Measurements from ENCODE around the gene PDZRN3.
A peak's percentile ranks its signal among the peaks of the same experiment; 100 is the strongest.
"Not testable (repeated sequence)": the region's sequence is repeated elsewhere in the genome, so short reads cannot be mapped to it uniquely, and the experiment has no call there.

The PDZRN3 gene

GRCh38 chr3:73484656-73485248, 140.0 kb downstream of the PDZRN3 start:
- DNase-seq, result peak; percentile 25

DNA sequence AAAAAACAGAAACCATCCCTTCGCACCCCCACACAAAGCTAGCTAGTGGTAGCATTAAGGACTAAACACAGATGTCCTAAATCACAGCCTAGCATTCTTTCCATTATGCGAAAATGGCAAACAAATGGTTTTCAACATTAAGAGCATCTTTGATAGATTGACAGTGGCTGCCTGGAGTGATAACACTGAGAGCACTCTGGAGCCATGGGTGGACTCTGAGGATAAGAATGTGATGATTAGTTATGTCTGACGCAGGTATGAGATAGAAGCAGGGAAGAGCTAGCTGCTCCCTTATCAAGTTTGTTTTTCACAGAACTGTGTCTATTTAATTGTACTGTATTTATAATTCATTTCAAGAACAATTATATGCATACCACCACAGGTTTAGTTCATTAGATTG, 142.9 kb downstream of the PDZRN3 start:
- no peak for DNase-seq

DNA sequence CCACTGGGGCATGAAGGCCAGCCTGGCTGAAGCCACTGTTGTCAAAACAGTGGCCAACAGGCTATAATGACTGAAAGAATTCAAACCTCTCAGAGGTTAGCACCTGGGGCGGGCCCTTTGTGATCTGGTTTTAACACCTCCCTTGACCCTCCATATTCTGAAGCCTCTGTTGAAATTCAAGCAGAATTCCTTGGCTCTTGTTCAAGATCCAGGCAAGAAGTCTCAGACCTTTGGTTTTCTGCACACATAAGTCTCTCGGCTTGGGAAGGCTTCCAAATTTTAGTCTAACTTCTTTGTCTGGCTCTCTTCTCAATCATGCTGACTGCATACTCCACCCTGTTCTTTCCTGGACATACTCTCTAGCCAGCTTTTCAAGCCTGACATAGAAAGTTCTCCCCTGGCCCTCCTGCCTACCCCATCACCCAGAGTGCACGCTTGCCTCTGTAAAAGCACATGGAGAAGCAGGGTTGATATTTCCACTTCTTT, 144.5 kb downstream of the PDZRN3 start:
- DNase-seq, result no peak

DNA sequence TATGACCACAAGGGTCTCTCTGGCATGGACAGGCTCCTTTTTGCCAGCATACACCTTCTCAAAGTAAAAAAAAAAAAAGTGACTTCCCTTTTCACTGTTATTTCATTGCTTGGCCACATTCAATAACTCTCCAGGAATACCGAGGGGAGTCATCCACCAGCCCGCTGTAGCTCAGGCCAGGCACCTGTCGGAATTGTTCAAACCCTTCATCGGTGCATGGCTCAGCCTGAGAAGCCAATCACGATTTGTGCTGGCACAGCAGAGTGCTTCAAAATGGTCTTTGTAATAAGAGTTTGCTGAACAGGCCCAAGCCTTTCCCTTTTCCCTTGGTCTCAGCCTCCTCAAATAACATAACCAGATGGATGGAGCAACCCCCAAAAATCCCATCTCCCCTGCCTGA, 145.4 kb downstream of the PDZRN3 start:
- DNase-seq, result no peak

DNA sequence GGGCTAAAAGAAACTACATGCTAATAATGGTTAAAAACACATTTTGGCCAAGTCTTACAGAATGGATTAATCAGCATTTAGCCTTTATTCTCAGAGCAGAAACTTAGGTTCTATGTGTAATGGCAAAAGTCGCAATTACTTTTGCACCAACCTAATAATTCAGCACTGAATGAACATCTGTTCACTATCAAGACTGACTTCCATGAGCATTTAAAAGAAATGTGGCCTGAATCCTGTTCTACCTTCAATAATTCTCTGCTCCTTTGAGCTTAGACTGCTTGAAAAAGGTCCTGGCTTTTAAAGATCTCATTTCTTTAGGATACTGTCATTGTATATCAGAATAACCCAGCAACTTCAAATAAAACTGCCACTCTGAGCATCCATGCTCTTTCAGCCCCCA, 145.9 kb downstream of the PDZRN3 start:
- DNase-seq, result no peak

DNA sequence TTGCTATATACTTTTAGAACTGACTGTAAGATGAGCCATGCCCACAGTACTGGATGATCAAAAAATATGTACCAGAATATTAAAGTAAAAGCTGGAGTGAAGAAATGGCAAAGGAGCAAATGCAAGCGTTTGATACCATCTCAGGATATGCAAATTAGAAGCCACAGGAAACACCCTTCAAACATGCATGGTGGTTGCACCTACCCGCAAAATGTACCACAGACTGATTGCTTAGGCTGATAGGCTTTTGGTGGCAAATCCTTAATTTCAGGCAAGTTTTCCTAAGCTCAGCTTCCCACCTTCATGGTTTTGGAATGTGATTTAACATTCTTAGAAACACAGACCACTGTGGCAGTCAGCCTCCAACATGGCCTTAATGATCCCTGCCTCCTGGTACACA, 149.0 kb downstream of the PDZRN3 start:
- peak; percentile 4 for DNase-seq

DNA sequence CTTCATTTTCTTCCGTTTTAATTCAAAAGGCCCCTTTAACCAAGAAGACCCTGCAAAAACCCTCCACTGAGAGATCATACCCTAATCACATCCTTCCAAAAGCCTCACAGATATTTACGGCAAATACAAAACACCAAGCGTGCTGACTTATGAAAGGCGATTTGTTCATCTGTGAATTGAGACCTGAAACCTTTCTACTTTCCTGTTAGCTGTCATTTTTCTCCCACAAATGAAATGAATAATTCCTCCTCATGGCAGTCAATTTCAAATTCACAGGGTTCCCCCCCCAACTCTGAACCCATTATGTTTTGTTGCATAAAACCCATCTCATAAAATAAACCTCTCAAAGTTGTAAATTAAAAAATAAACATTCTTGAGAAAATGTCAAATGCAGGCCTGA, 149.6 kb downstream of the PDZRN3 start:
- no peak for DNase-seq

DNA sequence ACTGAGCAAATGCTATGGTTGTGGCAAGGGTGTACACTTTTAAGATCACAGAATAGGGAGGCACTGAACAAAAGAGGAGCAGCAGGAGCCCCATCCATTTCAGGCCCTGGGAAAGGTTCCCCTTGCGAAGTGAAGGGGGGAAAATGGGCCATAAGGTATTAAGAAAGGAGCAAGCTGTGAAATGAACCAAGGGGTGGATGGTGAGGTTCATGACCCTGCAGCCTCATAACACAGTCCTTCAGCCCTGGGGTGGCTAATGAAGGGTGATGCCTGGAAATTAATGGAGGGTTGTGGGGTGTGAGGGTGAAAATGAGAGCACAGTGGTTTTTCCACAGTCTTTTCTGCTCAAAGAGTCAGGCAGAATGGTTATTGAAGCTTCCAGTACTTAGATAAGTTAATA, 150.1 kb downstream of the PDZRN3 start:
- no peak for DNase-seq

GRCh38 chr3:73473898-73474416, 150.8 kb downstream of the PDZRN3 start:
- DNase-seq, result no peak

GRCh38 chr3:73473181-73473897, 151.4 kb downstream of the PDZRN3 start:
- DNase-seq, result no peak

GRCh38 chr3:73471986-73472787, 152.6 kb downstream of the PDZRN3 start:
- no peak for DNase-seq

DNA sequence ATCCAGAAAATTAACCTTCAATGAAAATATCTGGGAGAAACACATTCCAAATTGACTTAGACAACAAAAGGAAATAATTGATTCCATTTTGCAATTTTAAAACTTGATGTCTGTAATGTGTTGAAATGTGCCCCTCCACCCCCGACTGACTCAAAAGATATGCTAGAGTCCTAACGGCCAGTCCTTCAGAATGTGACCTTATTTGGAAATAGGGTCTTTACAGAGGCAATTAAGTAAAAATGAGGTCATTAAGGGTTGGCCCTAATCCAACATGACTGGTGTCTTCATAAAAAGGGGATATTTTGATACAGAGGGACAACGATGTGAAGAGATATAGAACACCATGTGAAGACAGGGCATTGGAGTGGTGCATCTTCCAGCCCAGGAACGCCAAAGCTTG, 153.9 kb downstream of the PDZRN3 start:
- DNase-seq, result no peak

GRCh38 chr3:73469331-73469730, 155.4 kb downstream of the PDZRN3 start:
- DNase-seq, result no peak

DNA sequence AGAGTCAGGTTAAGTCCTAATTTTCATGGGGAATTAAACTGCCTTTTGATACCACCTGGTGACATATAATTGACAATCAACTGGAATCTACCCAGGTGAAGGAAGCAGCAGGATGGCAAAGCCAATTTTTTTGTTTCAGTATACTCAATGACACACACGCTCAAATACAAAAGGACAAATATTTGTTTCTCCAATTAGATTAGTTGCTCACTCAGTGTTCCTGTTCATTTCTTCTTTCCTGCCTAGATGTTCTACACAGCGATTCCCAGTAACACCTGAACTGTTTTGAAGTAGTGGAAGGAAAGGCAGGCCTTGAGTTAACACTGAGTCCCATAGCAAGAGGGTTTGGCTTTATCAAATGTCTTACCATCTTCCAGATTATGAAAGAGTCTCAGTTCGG, 157.5 kb downstream of the PDZRN3 start:
- no peak for DNase-seq

DNA sequence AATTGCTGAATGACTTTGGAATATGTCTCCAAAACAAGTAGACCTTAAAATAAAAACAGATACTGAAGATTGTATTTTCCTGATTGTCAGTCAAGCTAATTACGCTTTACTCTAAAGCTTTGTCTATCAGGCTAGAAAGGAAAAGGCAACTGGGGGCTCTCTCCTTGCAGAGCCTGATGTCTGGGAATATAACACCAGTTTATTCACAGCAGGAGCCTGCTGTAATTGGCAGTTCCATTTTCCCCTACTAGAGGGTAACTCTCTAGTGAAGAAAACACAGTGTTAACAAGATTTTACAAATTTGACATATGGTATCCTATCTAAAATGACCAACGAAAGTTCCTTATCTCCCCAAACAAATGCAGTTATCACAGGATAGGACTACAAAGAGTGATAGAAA, 158.8 kb downstream of the PDZRN3 start:
- no peak for DNase-seq

GRCh38 chr3:73464126-73464525, 160.6 kb downstream of the PDZRN3 start:
- not testable (repeated sequence) for DNase-seq

DNA sequence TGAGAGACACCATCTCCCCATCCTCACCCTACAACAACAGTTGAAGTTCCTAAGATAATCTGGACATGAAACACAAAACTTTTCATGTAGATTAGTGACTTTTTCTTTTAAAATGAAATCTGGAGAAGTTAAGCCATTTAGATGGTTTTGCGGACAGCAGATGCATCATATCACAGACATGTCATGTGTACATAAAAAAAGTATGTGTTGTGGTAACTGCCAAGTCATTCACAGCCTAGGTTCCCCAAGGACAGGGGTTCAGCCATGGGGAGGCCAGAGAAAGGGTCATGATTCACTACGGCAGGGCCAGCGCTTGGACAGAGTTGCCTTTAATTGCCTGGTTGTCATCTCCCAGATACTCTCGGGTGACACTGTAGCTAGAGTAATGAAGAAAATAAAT, 163.2 kb downstream of the PDZRN3 start:
- DNase-seq, result no peak

GRCh38 chr3:73459711-73460110, 165.0 kb downstream of the PDZRN3 start:
- DNase-seq, result no peak

GRCh38 chr3:73453666-73454065, 171.1 kb downstream of the PDZRN3 start:
- DNase-seq, result no peak

DNA sequence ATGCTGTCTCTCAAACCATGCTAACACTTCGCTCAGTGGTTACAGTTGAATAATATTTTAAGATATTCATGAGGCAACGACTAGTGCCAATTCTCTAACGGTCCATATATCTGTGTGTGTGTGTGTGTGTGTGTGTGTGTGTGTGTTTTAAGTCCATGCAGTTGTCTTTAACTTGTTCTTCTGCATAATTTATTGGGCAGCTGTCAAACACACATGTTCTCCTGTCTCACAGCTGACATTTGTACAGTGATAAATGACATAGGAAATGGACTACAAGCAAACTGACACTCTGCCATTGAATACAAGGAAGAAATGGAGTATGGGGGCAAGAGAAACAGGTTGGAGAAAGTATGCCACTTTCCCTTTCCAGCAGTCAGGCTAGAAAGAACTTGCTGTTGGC, 172.0 kb downstream of the PDZRN3 start:
- DNase-seq, result no peak

DNA sequence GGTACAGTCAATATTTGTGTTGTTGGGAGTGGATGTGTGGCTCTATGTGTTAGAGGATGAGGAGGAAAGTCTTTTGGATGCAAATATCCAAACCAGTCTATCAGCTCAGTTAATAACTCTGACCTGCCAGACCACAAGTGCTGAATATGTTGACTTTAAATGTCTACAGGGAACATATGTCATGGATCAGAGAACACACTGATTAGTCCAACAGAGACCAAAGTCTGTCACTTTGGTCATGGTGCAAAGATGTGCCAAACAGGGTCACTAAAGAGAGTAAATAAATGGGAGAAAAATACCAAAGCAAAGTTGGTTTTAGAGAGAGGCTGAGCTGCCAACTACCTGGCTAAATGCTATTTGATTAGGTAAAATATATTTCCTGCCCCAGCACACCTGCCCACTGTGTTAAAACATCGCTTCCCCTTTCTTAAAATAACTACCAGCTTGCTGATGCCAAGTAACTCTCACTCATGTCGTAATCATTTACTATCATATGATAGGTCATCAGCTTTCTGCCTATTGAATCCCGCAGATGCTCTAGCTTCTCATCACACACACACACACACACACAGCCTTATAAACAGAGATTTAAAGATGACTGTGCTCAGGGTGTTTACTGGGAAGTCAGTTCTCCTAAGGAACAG, 173.3 kb downstream of the PDZRN3 start:
- no peak for DNase-seq

DNA sequence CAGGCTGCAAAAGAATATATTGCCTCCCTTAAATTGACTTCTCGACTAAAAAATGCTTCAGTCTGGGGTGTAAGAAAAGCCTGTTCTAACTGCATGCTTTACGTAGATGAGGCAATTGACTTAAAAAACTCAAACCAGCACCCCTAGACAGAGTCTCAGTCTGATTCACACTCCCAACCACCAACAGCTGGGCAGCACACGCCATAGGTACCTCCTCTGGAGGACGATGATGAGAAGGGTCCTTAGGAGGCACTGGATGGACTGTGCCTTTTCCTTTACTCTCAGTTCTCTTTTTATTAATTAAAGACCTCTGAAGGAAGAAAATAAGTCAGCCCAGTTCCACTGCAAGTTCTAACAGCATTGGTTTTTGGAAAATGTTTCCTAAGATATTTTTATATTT, 175.0 kb downstream of the PDZRN3 start:
- DNase-seq, result no peak

- no peak for DNase-seq
Observed at GRCh38 chr3:73448761-73449301, 175.9 kb downstream of the PDZRN3 start.

All from activated CD4-positive, alpha-beta T cell treated with anti-CD3 and anti-CD28 coated beads, Interleukin-10, Interleukin-2, amounts not matched to agents 100 ng/mL and 50 ng/mL, durations not matched to agents 16 hours and 8 hours (primary cell).